ACC112 (cell line): Measurements from ENCODE around the gene RAB13.

Experiments
- H2AFZ ChIP-seq: fragments of 200-600 bp; sonication (generic); one replicate; pipeline ENCODE4 v1.6.0; 2017; ENCODE audit warnings: antibody characterized with exemption, low read length; ENCODE audit not compliant: unreplicated experiment
- H3K27ac ChIP-seq: fragments of 200-600 bp; sonication (generic); 2 replicates; pipeline ENCODE4 v1.5.1; 2014; ENCODE audit warnings: low read depth, mild to moderate bottlenecking, antibody characterized with exemption, low read length, moderate library complexity
- H3K27me3 ChIP-seq: fragments of 200-600 bp; sonication (generic); 2 replicates; pipeline ENCODE4 v1.6.1; 2014; ENCODE audit warnings: mild to moderate bottlenecking, antibody characterized with exemption, low read length, moderate library complexity, mixed read lengths; ENCODE audit not compliant: insufficient read depth
- H3K36me3 ChIP-seq: fragments of 200-600 bp; sonication (generic); 2 replicates; pipeline ENCODE4 v1.6.1; 2016; ENCODE audit warnings: mild to moderate bottlenecking, antibody characterized with exemption, low read length, moderate library complexity, mixed read lengths; ENCODE audit not compliant: insufficient read depth
- H3K4me1 ChIP-seq: fragments of 200-600 bp; sonication (generic); one replicate; pipeline ENCODE4 v1.6.1; 2016; ENCODE audit warnings: low read length, mixed read lengths; ENCODE audit not compliant: insufficient read depth, unreplicated experiment, control insufficient read depth
- H3K4me3 ChIP-seq: fragments of 200-600 bp; sonication (generic); 2 replicates; pipeline ENCODE4 v1.5.1; 2014; ENCODE audit warnings: mild to moderate bottlenecking, low read depth, low read length
- H3K79me2 ChIP-seq: fragments of 200-600 bp; sonication (generic); one replicate; pipeline ENCODE4 v1.6.0; 2016; ENCODE audit warnings: low read length; ENCODE audit not compliant: control insufficient read depth, unreplicated experiment, insufficient read depth

Gene RAB13

DNA sequence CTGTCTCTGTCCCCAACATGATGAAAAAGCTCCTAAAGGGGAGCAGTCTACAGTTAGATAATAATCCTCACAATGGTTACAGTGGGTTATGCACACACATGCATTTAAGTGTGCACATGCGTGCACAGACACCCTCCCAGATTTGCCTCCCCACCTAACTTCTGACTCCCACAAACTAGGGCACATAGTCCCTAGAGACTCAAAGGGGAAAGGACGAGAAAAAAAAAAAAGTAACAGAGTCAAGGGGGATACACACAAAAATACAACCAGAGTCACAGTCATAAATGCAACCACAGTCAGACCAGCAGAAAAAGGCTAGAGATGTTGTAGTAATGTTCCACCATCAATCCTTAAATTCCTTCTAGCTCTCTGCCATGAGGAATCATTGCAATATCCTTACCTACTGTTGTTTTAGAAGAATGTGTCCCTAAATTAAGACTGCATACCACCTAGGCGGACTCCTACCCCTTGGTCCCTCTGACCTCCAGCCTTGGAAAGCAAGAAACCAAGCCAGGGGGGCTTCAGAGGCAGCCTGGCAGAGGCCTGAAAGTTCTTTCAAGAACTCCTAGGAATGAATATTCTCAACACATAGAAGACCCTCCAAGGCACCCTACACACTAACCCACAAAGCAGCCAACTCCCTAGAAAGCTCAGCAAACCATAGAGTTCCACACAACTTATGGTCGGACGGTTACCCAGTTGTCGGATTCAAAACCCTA lies 29.0 kb downstream of the RAB13 start:
- Histone ChIP-seq H3K36me3 (0 out of 2 replicates have a peak, but pooled peaks cover 5% of the 10 kb centered on the region), H3K4me3 (peak overlapping the region; percentile 89), H2AFZ (no peak overlapping the region), H3K4me1 (peaks cover 24% of the 10 kb centered on the region), H3K79me2 (peaks cover 54% of the 10 kb centered on the region), H3K27me3 (no peaks in the 10 kb centered on the region), H3K27ac (0 out of 2 replicates have a peak overlapping the region, but pooled peaks have one; percentile 69)

DNA sequence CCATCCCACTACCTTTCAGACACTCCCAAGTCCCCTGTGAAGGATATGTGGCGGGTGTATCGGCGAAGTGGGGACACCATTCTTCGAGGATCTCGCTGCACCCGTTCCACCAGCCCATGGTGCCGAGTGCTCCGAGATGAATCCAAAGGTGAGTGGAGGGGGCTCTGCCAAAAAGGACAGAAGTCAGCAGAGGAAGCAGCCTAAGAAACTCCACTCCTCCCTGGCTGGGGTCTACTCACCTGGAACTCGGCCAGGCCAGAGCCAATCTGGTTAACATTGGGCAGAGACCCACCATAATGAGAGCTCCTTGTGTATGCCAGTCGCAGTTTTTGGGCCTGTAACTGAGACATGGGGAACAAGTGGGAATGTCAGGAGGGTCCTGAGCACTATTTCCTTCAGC lies 31.3 kb downstream of the RAB13 start:
- Histone ChIP-seq H3K4me1 (peaks cover 13% of the 10 kb centered on the region), H3K4me3 (no peak overlapping the region), H3K79me2 (peaks cover 44% of the 10 kb centered on the region), H3K36me3 (peaks cover 21% of the 10 kb centered on the region), H3K27me3 (no peaks in the 10 kb centered on the region), H2AFZ (no peak overlapping the region), H3K27ac (no peak overlapping the region)

DNA sequence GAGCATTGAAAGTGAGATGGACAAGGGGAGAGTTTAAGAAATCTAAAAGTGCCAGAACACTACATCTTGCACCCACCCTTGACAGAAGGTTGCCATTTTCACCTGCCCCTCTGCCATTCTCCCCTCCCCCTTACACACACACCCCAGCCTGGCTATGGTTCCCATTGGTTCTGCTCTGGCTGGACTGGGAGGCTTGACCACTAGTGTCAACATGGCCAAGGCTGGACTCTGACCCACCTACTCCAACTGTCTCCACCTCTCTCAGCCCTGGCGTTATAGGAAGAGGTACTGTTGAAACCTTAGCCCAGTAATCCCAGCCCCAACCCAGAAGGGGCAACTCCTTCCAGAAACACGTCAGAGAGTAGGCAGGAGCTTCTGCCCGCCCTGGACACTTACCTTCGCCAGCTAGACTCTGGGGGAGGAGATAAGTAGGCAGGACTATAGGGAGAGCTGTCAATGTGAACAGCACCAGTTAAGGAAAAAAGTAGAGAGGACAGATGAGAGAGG lies 32.2 kb downstream of the RAB13 start:
- H2AFZ ChIP-seq = no peak overlapping the region
- peaks cover 23% of the 10 kb centered on the region for H3K36me3 ChIP-seq
- H3K27ac ChIP-seq = no peak overlapping the region
- H3K4me1 ChIP-seq = peaks cover 12% of the 10 kb centered on the region
- no peaks in the 10 kb centered on the region for H3K27me3 ChIP-seq
- H3K79me2 ChIP-seq = peaks cover 44% of the 10 kb centered on the region
- H3K4me3 ChIP-seq = no peak overlapping the region

DNA sequence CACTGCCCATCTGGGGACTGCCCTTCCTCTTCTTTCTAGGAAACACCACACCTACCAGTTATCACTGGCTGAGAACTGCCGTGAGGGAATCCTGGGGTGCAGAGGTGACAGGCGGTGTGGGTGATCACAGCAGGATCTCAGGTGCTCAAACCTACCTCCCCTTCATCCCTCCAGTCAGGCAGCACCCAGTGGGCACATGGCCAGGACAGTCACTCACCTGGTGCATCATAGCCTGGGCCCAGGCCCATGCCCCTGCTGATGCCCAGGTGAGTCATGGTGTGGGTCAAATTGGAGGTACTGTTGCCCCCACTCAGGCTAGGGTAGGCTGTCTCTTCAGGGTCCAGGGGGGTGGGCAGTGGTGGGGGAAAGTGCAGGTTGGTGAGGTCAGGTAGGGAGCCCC lies 34.3 kb downstream of the RAB13 start:
- peaks cover 8% of the 10 kb centered on the region for H3K4me1 ChIP-seq

DNA sequence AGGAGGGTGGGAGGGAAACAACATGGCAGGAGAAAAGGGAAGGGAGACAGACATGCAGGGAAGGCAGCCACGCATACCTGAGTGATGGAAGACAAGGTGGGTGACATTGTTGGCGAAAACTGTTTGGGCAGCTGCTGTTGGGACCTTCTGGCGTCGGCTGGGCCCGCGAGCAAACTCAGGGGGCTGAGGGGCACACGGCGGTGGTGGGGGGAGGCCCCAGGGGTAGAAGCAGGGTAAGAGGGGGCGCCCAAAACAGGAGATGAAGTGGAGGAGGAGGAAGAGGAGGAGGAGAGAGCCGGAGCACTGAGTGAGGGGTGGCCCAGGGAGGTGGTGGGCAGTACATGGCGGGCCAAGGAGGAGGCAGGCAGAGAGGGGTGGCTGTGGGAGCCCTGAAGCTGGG lies 35.0 kb downstream of the RAB13 start:
- H3K4me1 ChIP-seq = peaks cover 4% of the 10 kb centered on the region
- H3K27me3 ChIP-seq = no peaks in the 10 kb centered on the region
- peaks cover 23% of the 10 kb centered on the region for H3K79me2 ChIP-seq
- H3K4me3 ChIP-seq = no peak overlapping the region
- no peak overlapping the region for H2AFZ ChIP-seq
- peaks cover 28% of the 10 kb centered on the region for H3K36me3 ChIP-seq
- H3K27ac ChIP-seq = no peak overlapping the region

More for the DNA sequence above, 34.3 kb downstream of the RAB13 start:
- Histone ChIP-seq H3K79me2 (peaks cover 29% of the 10 kb centered on the region), H3K27me3 (no peaks in the 10 kb centered on the region), H2AFZ (no peak overlapping the region), H3K4me3 (no peak overlapping the region), H3K27ac (no peak overlapping the region), H3K36me3 (peaks cover 28% of the 10 kb centered on the region)

DNA sequence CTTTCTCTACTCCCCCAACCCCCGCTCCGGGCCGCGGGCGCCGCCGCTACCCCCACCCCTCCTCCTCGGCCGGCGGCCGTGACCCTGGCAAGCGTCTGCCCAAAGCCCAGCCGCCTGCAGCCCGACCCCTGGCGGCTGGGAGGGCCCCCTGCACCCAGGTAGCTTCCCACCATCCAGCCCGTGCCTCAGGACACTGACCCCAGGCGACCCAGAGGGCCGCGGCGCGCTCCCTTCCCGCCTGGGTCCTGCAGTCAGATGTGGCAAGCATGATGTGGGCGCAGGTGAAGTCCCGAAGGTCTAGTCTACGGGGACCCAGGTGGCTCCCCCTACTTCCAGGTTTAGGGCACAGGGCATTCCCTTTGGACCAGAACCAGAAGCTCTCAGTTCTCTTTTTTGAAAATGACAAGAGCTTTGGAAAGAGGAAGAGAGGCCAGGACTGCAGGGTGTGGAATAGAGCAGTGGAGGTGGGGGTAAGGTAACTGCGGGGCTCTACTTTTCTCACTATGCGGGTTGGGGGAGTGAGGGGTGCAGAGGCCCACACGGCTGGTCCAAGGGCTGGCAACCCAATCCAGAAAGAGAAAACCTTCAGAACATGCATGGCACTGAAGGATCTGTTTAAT lies 39.4 kb downstream of the RAB13 start, which contains the start of gene DENND4B:
TSS of gene DENND4B (minus strand) at position 97 of the 620 bp plus-strand sequence. CDS start 2,344 bp downstream, outside the sequence.
- Histone ChIP-seq H3K27ac (peak within 1 kb of the TSS; percentile 72), H3K4me1 (peaks cover 3% of the 10 kb centered on the region), H2AFZ (peak within 1 kb of the TSS; percentile 85), H3K4me3 (peak within 1 kb of the TSS; percentile 87), H3K36me3 (peaks cover 24% of the 10 kb centered on the region), H3K79me2 (peaks cover 19% of the 10 kb centered on the region), H3K27me3 (no peaks in the 10 kb centered on the region)

DNA sequence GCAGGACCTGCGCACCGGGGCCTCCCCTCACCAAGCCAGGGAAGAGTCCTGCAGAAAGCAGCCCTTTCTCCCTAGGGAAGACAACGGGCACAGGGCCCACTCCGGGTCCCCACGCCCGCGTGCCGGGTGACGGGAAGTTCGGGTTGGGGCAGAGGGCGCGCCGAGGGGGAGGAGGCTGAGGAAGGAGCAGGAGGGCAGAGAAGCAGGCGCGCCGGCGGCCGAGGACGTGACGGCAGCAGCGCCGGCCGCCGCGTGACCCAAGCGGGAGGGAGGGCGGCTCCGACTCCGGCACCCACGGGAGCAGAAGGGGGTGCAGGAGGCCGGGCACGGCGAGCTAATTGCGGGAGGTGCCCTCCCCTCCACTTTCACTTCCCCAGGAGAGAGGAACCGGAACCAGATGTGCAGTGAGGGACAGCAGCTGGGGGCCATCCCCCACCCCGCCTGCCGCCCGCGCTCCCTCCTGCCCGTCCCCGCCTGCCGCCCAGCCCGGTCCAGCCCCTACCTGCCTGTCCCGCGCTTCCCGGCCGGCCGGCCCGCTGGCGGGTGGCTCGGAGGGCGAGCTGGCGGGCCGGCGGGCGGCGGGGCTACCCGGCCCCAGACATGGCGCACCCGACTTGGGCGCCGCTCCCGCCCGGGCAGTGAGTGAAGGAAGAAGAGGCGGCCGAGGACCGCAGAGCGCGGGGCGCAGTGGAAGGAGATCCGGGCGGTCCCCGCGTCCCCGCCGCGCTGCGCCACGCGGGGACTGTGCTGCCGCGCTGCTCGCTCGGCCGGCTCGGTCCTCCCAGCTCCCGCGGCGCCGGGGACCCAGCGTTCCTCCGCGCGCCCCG lies 40.1 kb downstream of the RAB13 start:
- Histone ChIP-seq H3K27ac (peak overlapping the region; percentile 72), H3K4me1 (peaks cover 3% of the 10 kb centered on the region), H2AFZ (peak overlapping the region; percentile 85), H3K27me3 (no peaks in the 10 kb centered on the region), H3K79me2 (peaks cover 19% of the 10 kb centered on the region), H3K4me3 (peak overlapping the region; percentile 87), H3K36me3 (peaks cover 19% of the 10 kb centered on the region)

DNA sequence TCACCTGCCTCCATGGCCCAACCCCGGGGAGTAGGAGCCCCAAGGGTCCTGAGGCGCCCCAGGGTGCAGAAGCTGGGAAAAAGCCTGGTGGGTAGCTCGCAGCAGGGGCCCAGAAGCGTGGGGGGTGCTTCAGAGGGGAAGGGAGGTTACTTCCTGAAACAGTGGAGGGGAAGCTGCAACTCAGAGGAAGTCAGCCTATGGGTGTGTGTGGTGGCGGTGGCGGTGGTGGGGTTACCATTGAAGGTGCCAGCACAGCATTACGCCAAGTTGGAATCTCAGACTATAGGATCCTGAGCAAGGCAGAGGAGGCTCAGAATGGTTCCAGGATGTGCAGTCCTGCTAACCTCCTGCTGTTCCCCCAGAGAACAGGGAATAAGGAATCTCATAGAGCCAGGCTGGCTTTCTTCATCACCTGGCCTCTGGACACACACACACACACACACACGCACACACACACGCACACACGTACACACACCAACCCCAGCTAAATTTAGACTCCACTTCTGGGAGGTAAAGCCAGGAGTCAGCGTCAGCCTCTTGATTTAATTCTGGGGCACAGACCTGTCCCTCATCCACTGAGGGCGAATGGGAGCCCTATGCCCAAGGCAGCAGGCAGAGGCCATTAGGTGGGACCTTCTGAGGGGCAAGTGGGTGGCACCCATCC lies 40.9 kb downstream of the RAB13 start:
- Histone ChIP-seq H3K79me2 (peaks cover 19% of the 10 kb centered on the region), H3K27ac (peak overlapping the region; percentile 72), H3K4me3 (peak overlapping the region; percentile 87), H3K36me3 (peaks cover 13% of the 10 kb centered on the region), H2AFZ (peak overlapping the region; percentile 33), H3K27me3 (no peaks in the 10 kb centered on the region), H3K4me1 (peaks cover 3% of the 10 kb centered on the region)

DNA sequence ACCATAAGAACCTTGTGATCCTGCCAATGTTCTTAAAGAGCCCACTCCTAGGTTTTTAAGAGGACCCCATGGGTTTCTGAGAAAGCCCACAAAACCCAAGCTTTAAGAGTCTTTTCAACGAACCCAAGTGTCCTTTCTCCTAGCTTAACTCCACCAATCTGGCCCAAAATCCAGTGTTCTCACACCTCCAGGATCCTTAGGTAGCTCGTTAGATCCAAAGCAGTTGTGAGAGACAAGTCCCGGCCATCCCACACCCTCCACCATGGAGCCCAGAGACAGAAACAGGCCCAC lies 41.4 kb downstream of the RAB13 start:
- Histone ChIP-seq H3K4me3 (peak overlapping the region; percentile 87), H3K36me3 (peaks cover 11% of the 10 kb centered on the region; the same call in 1 of the 2 replicates), H3K4me1 (peaks cover 3% of the 10 kb centered on the region), H3K79me2 (peaks cover 19% of the 10 kb centered on the region), H3K27me3 (no peaks in the 10 kb centered on the region), H2AFZ (no peak overlapping the region), H3K27ac (no peak overlapping the region)
